Activated T-helper 1 cell treated with anti-CD3 and anti-CD28 coated beads, Interleukin-12 subunit alpha, Interleukin-12 subunit beta, Interleukin-2, Interleukin-4 antibody, amounts not matched to agents 30 ng/mL and 10 ng/mL and 1 ng/mL, durations not matched to agents 14 hours and 24 hours and 36 hours (primary cell): ENCODE results near the gene AMACR. TPM values are rescaled to one million over a fixed set of nuclear protein-coding genes. Genes with fewer than 3 reads are reported as not detected.
"Not testable (repeated sequence)": the region's sequence is repeated elsewhere in the genome, so short reads cannot be mapped to it uniquely, and the experiment has no call there.

Source experiments
- DNase-seq: peaks from one replicate; pipeline ENCODE4 v3.0.0; 2021; ENCODE audit warnings: low spot score
- H3K27ac Mint-ChIP-seq: one replicate; pipeline ENCODE4 v1.8.0; 2021; ENCODE audit warnings: mild to moderate bottlenecking, mixed read lengths
- H3K27me3 Mint-ChIP-seq: one replicate; pipeline ENCODE4 v1.8.0; 2022; ENCODE audit warnings: mild to moderate bottlenecking, moderate library complexity, mixed read lengths; ENCODE audit not compliant: insufficient read depth
- H3K36me3 Mint-ChIP-seq: one replicate; pipeline ENCODE4 v1.8.0; 2021; ENCODE audit warnings: low read depth, mixed read lengths
- H3K4me1 Mint-ChIP-seq: one replicate; pipeline ENCODE4 v1.8.0; 2021; ENCODE audit warnings: low read depth, mixed read lengths
- H3K4me3 Mint-ChIP-seq: one replicate; pipeline ENCODE4 v1.8.0; 2021; ENCODE audit warnings: mild to moderate bottlenecking, moderate library complexity, mixed read lengths
- H3K9me3 Mint-ChIP-seq: one replicate; pipeline ENCODE4 v1.8.0; 2021; ENCODE audit warnings: mixed read lengths
- intact Hi-C: fragments of 100-400 bp; cut with micrococcal nuclease; formaldehyde crosslinking; loops from one replicate; pipeline ENCODE4 v1.15.1; 2024
- total RNA-seq: library from RNA; stranded (reverse); gene quantifications from 2 replicates; pipeline ENCODE4 v1.2.3, GENCODE V29; 2022

Gene AMACR
- total RNA-seq, 1 donor from 2014 or later, result 7.1 TPM

GRCh38 chr5:33968211-33969005, 39.4 kb downstream of the AMACR start:
- Mint-ChIP-seq H3K27ac (no peak overlapping the region), H3K4me1 (peaks cover 15% of the 10 kb centered on the region), H3K36me3 (peaks cover under 1% of the 10 kb centered on the region), H3K4me3 (no peak overlapping the region), H3K27me3 (no peaks in the 10 kb centered on the region), H3K9me3 (no peaks in the 10 kb centered on the region)
- intact Hi-C loops, result no loop called here
- DNase-seq, result no peak

- H3K4me3 Mint-ChIP-seq, result no peak overlapping the region
- no peak for DNase-seq
- H3K36me3 Mint-ChIP-seq, result no peaks in the 10 kb centered on the region
- intact Hi-C loops, result no loop called here
- no peaks in the 10 kb centered on the region for H3K9me3 Mint-ChIP-seq
- no peaks in the 10 kb centered on the region for H3K27me3 Mint-ChIP-seq
- peaks cover 13% of the 10 kb centered on the region for H3K4me1 Mint-ChIP-seq
- H3K27ac Mint-ChIP-seq, result no peak overlapping the region
Measured at GRCh38 chr5:33966805-33967204, 41.0 kb downstream of the AMACR start.

DNA sequence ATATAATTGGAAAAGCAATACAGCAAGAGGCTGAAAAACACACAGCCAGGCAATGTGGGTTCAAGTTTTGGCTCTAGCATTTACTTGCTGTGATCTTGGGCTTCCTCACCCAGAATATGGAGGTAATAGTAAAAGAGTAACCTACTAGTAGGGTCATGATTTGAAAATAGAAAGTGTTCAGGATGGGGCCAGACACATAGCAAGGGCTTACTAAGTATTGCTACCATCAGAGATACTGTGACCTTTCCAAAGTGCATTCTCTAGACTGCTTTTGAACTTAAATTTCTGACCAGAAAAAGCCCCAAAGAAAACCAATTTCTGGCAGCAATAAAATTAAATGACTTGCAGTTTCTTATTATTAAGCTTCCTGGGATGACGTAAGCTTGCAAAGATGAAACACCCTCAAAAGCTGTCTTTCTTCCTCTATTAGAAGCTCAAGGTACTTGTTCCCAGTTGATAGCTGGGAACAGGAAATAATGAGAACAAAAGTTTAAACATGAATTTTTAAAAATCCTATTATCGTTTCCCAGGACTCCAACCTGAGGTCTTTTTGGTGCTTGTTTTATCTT, 43.6 kb downstream of the AMACR start:
- Mint-ChIP-seq H3K4me1 (peaks cover 13% of the 10 kb centered on the region), H3K27me3 (no peaks in the 10 kb centered on the region), H3K27ac (no peak overlapping the region), H3K4me3 (no peak overlapping the region), H3K36me3 (no peaks in the 10 kb centered on the region), H3K9me3 (no peaks in the 10 kb centered on the region)
- intact Hi-C loops, result no loop called here
- DNase-seq, result no peak

GRCh38 chr5:33958176-33958575, 49.7 kb downstream of the AMACR start:
- no peaks in the 10 kb centered on the region for H3K36me3 Mint-ChIP-seq
- H3K4me3 Mint-ChIP-seq, result no peak overlapping the region
- no peaks in the 10 kb centered on the region for H3K9me3 Mint-ChIP-seq
- intact Hi-C loops, result no loop called here
- DNase-seq, result no peak
- no peaks in the 10 kb centered on the region for H3K4me1 Mint-ChIP-seq
- H3K27ac Mint-ChIP-seq, result no peak overlapping the region
- H3K27me3 Mint-ChIP-seq, result peaks cover 13% of the 10 kb centered on the region

GRCh38 chr5:33957577-33958150, 50.2 kb downstream of the AMACR start:
- H3K27ac Mint-ChIP-seq, result no peak overlapping the region
- DNase-seq, result no peak
- peaks cover 13% of the 10 kb centered on the region for H3K27me3 Mint-ChIP-seq
- H3K9me3 Mint-ChIP-seq, result no peaks in the 10 kb centered on the region
- H3K36me3 Mint-ChIP-seq, result no peaks in the 10 kb centered on the region
- no peak overlapping the region for H3K4me3 Mint-ChIP-seq
- intact Hi-C loops, result no loop called here
- no peaks in the 10 kb centered on the region for H3K4me1 Mint-ChIP-seq

- H3K9me3 Mint-ChIP-seq, DNase-seq, H3K4me1 Mint-ChIP-seq, H3K4me3 Mint-ChIP-seq, intact Hi-C loops, H3K36me3 Mint-ChIP-seq, H3K27ac Mint-ChIP-seq: not testable (repeated sequence)
- peaks cover 10% of the 10 kb centered on the region for H3K27me3 Mint-ChIP-seq
Measured at GRCh38 chr5:33952175-33952574, 55.7 kb downstream of the AMACR start.

DNA sequence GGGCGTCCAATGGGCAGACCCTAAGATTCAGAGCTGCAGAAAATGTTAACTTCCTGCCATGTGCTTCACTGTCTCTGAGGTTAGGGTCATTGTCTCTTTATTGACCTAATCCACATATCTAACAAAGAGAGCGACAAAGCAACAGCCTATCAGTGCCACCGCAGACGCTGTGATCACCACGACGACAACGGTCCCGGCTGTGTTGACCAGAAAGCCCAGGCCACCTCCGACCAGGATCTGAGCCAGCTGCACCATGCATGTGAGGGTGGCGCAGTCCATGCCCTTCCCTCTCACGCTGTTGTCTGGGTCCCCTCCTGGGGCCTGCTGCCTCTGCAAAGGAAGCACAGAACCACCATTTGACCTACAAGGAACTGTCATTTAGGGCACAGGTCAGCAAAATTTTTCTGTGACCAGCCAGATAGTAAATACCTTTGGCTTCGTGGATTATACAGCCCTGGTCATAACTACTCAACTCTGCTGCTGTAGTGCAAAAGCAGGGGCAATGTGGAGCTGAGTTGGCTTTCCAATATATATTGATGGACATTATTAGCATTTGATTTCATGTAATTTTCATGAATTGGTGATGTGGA, 63.2 kb downstream of the AMACR start:
- Mint-ChIP-seq H3K27me3 (peaks cover 23% of the 10 kb centered on the region), H3K4me1 (no peaks in the 10 kb centered on the region), H3K9me3 (no peaks in the 10 kb centered on the region), H3K36me3 (no peaks in the 10 kb centered on the region), H3K27ac (no peak overlapping the region), H3K4me3 (no peak overlapping the region)
- DNase-seq, result no peak
- intact Hi-C loops, result no loop called here

- Mint-ChIP-seq H3K9me3 (no peaks in the 10 kb centered on the region), H3K4me3 (no peak overlapping the region), H3K27ac (no peak overlapping the region), H3K27me3 (peaks cover 43% of the 10 kb centered on the region), H3K4me1 (no peaks in the 10 kb centered on the region), H3K36me3 (no peaks in the 10 kb centered on the region)
- intact Hi-C loops, result no loop called here
- DNase-seq, result no peak
Measured at GRCh38 chr5:33941090-33941489, 66.8 kb downstream of the AMACR start.

GRCh38 chr5:33939556-33940262, 68.1 kb downstream of the AMACR start:
- no peak overlapping the region for H3K4me3 Mint-ChIP-seq
- DNase-seq, result no peak
- no peaks in the 10 kb centered on the region for H3K9me3 Mint-ChIP-seq
- no peaks in the 10 kb centered on the region for H3K36me3 Mint-ChIP-seq
- no peaks in the 10 kb centered on the region for H3K4me1 Mint-ChIP-seq
- no peak overlapping the region for H3K27ac Mint-ChIP-seq
- intact Hi-C loops, result loop anchor here (10.0 kb wide), 1 partner anchor 115 kb away; no protein-coding TSS in a partner anchor
- H3K27me3 Mint-ChIP-seq, result peaks cover 48% of the 10 kb centered on the region

- intact Hi-C loops, result loop anchor here (10.0 kb wide), 1 partner anchor 114 kb away; no protein-coding TSS in a partner anchor
- Mint-ChIP-seq H3K27ac (no peak overlapping the region), H3K4me3 (no peak overlapping the region), H3K27me3 (peaks cover 48% of the 10 kb centered on the region), H3K36me3 (no peaks in the 10 kb centered on the region), H3K4me1 (no peaks in the 10 kb centered on the region), H3K9me3 (no peaks in the 10 kb centered on the region)
- DNase-seq, result no peak
Measured at GRCh38 chr5:33938881-33939280, 69.0 kb downstream of the AMACR start.

DNA sequence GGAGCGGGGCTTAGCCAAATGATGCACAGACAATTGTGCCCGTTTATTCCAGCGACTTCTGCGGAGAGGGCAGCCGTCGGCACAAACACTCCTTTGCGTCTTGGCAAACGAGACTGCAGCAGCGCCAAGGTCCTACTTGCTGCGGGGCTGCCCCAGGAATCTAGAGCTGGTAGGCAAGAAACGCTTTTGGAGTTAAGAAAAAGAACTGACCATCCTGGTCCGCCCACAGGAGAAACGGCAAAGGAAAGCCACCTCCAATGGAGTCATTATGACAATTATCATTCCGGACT, 69.4 kb downstream of the AMACR start:
- H3K4me3 Mint-ChIP-seq, result no peak overlapping the region
- no peaks in the 10 kb centered on the region for H3K4me1 Mint-ChIP-seq
- H3K9me3 Mint-ChIP-seq, result no peaks in the 10 kb centered on the region
- no peak for DNase-seq
- intact Hi-C loops, result loop anchor here (10.0 kb wide), 1 partner anchor 114 kb away; no protein-coding TSS in a partner anchor
- H3K27ac Mint-ChIP-seq, result no peak overlapping the region
- H3K36me3 Mint-ChIP-seq, result no peaks in the 10 kb centered on the region
- peaks cover 48% of the 10 kb centered on the region for H3K27me3 Mint-ChIP-seq

GRCh38 chr5:33937707-33938506, 69.9 kb downstream of the AMACR start:
- intact Hi-C loops, result loop anchor here (10.0 kb wide), 1 partner anchor 113 kb away; no protein-coding TSS in a partner anchor
- H3K27me3 Mint-ChIP-seq, result peaks cover 51% of the 10 kb centered on the region
- H3K4me3 Mint-ChIP-seq, result no peak overlapping the region
- H3K4me1 Mint-ChIP-seq, result no peaks in the 10 kb centered on the region
- no peak for DNase-seq
- no peaks in the 10 kb centered on the region for H3K36me3 Mint-ChIP-seq
- H3K9me3 Mint-ChIP-seq, result no peaks in the 10 kb centered on the region
- no peak overlapping the region for H3K27ac Mint-ChIP-seq
